ENCODE data around the gene SCG2. TPM values are rescaled to one million over a fixed set of nuclear protein-coding genes. Genes with fewer than 3 reads are reported as not detected.

Gene SCG2
- total RNA-seq (2021) (0.07 to 0.23 TPM (median 0.11 TPM) in 3 replicates), Bru-seq, nascent RNA (percentile 32 among the genes with signal in this experiment)
- long read RNA-seq, experiment 1: 0 reads
- long read RNA-seq, experiment 2: 0 reads
- long read RNA-seq, experiment 3: 0 reads

GRCh38 chr2:223601932-223602666 lies at the start of gene SCG2:
SCG2 (minus strand) TSS chr2:223602361; CDS start chr2:223599282, 3,079 bp downstream.
- Mint-ChIP-seq H3K27me3 (ENCODE audit: low read depth) (peaks cover 25% of the 10 kb centered on the region), H3K4me1 (no peaks in the 10 kb centered on the region), H3K9me3 (no peaks in the 10 kb centered on the region), H3K4me3 (no peak within 1 kb of the TSS), H3K27ac (no peak within 1 kb of the TSS), H3K36me3 (no peaks in the 10 kb centered on the region)
- 0 out of 2 replicates have a peak, but pooled peaks have one; percentile 28 for TF ChIP-seq TEAD1 (CRISPR knock-in tag; IDR thresholded peaks at IDR 0.05)
- TF ChIP-seq FOXP4 (CRISPR knock-in tag; IDR thresholded peaks at IDR 0.05): peak; percentile 68
- TF ChIP-seq ETV6 (CRISPR knock-in tag; IDR thresholded peaks at IDR 0.05): 0 out of 2 replicates have a peak, but pooled peaks have one; percentile 27
- no peak for TF ChIP-seq JUN (CRISPR knock-in tag; IDR thresholded peaks at IDR 0.05)
- 0 out of 2 replicates have a peak, but pooled peaks have one; percentile 30 for TF ChIP-seq ARID4B (CRISPR knock-in tag; IDR thresholded peaks at IDR 0.05; ENCODE audit: borderline replicate concordance)
- no peak for TF ChIP-seq E2F5 (CRISPR knock-in tag; IDR thresholded peaks at IDR 0.05)
- ChIA-PET CTCF (interaction anchor here (0.6 to 2.1 kb wide), 6 partner anchors 9 to 630 kb away, joined by 3 to 10 read pairs (median 4); no protein-coding TSS in a partner anchor), POLR2A (interaction anchor here (0.6 kb wide), 1 partner anchor 154 kb away, joined by 3 read pairs; no protein-coding TSS in a partner anchor)
- peak; percentile 100 for ATAC-seq
- DNase-seq (ENCODE audit: low spot score): peak; percentile 75

- peaks cover 31% of the 10 kb centered on the region for H3K4me1 Mint-ChIP-seq
- H3K27ac Mint-ChIP-seq: no peak overlapping the region
- no peak for DNase-seq (ENCODE audit: low spot score)
- ChIA-PET POLR2A (no interaction called here), CTCF (interaction anchor here (0.5 kb wide), 1 partner anchor 741 kb away, joined by 3 read pairs; no protein-coding TSS in a partner anchor)
- peaks cover 16% of the 10 kb centered on the region for H3K9me3 Mint-ChIP-seq
- no peak for TF ChIP-seq GRHL2 (CRISPR knock-in tag; IDR thresholded peaks at IDR 0.05; ENCODE audit: insufficient replicate concordance, severe bottlenecking)
- no peak for TF ChIP-seq HMGA2 (CRISPR knock-in tag; IDR thresholded peaks at IDR 0.05)
- peaks cover 14% of the 10 kb centered on the region for H3K36me3 Mint-ChIP-seq
- no peak for ATAC-seq
- no peak overlapping the region for H3K4me3 Mint-ChIP-seq
- no peaks in the 10 kb centered on the region; the same call in 1 of the 2 replicates for H3K27me3 Mint-ChIP-seq (ENCODE audit: low read depth)
These were observed 47.7 kb upstream of the SCG2 start for GRCh38 chr2:223649554-223650533.

GRCh38 chr2:223648755-223649154 lies 46.6 kb upstream of the SCG2 start:
- peaks cover 36% of the 10 kb centered on the region for H3K4me1 Mint-ChIP-seq
- ATAC-seq (no peak), DNase-seq (ENCODE audit: low spot score) (no peak)
- peaks cover 16% of the 10 kb centered on the region for H3K9me3 Mint-ChIP-seq
- H3K36me3 Mint-ChIP-seq: peaks cover 14% of the 10 kb centered on the region
- H3K4me3 Mint-ChIP-seq: no peak overlapping the region
- ChIA-PET CTCF (no interaction called here), POLR2A (no interaction called here)
- H3K27ac Mint-ChIP-seq: no peak overlapping the region
- H3K27me3 Mint-ChIP-seq (ENCODE audit: low read depth): no peaks in the 10 kb centered on the region; the same call in 1 of the 2 replicates
- TF ChIP-seq HMGXB4 (CRISPR knock-in tag; IDR thresholded peaks at IDR 0.05) (no peak), ZNF219 (CRISPR knock-in tag; IDR thresholded peaks at IDR 0.05; ENCODE audit: borderline replicate concordance) (no peak), GTF2I (CRISPR knock-in tag; conservative IDR thresholded peaks at IDR 0.05) (no peak), ZMAT4 (CRISPR knock-in tag; IDR thresholded peaks at IDR 0.05) (no peak), NR2C2 (CRISPR knock-in tag; IDR thresholded peaks at IDR 0.05) (no peak), JAZF1 (CRISPR knock-in tag; IDR thresholded peaks at IDR 0.05) (no peak), ZBTB21 (CRISPR knock-in tag; IDR thresholded peaks at IDR 0.05; ENCODE audit: borderline replicate concordance) (no peak)
